ENCODE measurements around the gene TNRC6A. TPM values are rescaled to one million over a fixed set of nuclear protein-coding genes. Genes with fewer than 3 reads are reported as not detected.
"Not testable (repeated sequence)": the region's sequence is repeated elsewhere in the genome, so short reads cannot be mapped to it uniquely, and the experiment has no call there.

Gene TNRC6A
- total RNA-seq, 1 donor from 2014 or later, result 55.7 TPM

DNA sequence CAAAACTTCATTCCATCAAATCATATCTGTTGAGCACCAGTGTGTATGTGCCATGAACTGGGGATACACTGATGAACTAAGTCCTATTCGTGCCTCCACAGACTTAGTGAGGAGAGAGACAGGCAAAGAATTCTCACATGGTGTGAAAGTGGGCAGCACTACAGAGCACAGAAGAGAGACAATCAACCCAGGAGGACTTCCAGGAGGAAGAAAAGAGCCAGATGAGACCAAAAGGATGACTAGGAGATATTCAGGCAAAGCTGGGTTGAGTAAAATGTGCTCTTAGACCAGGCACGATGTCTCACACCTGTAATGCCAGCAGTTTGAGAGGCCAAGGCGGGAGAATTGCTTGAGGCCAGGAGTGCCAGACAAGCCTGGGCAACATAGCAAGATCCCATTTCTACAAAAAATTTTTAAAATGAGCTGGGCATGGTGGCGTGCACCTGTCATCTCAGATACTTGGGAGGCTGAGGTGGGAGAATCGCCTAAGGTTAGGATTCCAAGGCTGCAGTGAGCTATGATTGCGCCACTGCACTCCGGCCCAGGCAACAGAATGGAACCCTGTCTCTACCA, 30.2 kb upstream of the TNRC6A start:
- Histone ChIP-seq H3K36me3 (no peaks in the 10 kb centered on the region), H3K27me3 (no peaks in the 10 kb centered on the region), H3F3A (ENCODE audit: low read depth) (no peaks in the 10 kb centered on the region), H3K4me1 (no peaks in the 10 kb centered on the region), H3K27ac (no peak overlapping the region), H2AFZ (replicated peaks) (no peak overlapping the region), H3K4me3 (no peak overlapping the region), H3K79me2 (ENCODE audit: low read depth) (no peaks in the 10 kb centered on the region), H3K4me2 (no peak overlapping the region), H3K9ac (no peak overlapping the region), H4K20me1 (ENCODE audit: low read depth) (no peaks in the 10 kb centered on the region), H3K9me3 (ENCODE audit: low read depth) (no peaks in the 10 kb centered on the region)
- peaks cover 4% of the 10 kb centered on the region for H3K27me3 Mint-ChIP-seq (ENCODE audit: insufficient read depth, low read depth)
- no peaks in the 10 kb centered on the region for H3K36me3 Mint-ChIP-seq
- DNase-seq (ENCODE audit: low spot score), result no peak
- TF ChIP-seq EZH2phosphoT487 (IDR thresholded peaks at IDR 0.05), result no peak
- no peak for TF ChIP-seq CTCF (IDR thresholded peaks at IDR 0.05)
- no peak for TF ChIP-seq EZH2 (IDR thresholded peaks at IDR 0.05)
- H3K4me3 Mint-ChIP-seq, result no peak overlapping the region
- no peak overlapping the region for H3K27ac Mint-ChIP-seq
- H3K9me3 Mint-ChIP-seq, result no peaks in the 10 kb centered on the region
- peaks cover 4% of the 10 kb centered on the region for H3K4me1 Mint-ChIP-seq

DNA sequence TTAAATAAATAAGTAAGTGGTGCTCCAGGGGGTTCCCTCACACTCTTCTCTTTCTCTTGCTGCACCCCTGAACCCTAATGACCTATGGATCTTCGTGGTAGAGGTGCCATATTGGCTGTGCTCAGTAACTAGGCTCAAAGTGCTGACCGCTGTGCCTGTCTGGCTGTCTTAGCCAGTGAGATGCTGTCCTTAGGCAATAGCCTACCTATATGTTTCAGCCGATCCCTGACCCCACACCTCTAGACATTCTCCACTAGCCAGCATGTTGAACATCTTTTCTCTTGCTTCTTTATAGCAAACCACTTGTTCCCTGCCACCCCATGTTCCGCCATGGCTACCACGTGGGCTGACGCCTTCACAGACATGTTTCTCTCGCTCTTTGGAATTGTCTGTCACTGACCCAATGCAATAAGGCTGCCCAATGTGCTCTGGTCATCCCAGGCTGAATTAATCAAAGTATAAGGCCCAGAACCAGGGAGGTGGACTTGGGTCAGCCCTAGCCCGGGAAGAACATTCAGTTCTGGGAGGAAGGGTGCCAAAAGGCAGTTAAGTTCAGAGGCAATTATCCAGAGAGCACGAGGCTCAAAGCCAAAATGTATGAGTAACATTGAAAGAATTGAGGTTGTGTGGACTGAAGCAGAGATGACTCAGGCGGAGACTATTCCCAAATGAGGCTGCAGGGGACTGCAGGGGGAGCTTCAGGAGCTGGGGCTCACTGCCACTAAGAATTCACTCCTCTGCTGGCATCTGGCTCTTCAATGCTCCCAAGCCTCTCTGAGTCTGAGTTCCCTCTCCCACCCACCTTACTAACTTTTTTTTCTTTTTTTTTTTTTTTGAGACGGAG, 28.7 kb upstream of the TNRC6A start:
- no peak overlapping the region for H3K27ac ChIP-seq
- Mint-ChIP-seq H3K27me3 (ENCODE audit: insufficient read depth, low read depth) (peaks cover 2% of the 10 kb centered on the region), H3K4me1 (peaks cover 4% of the 10 kb centered on the region), H3K27ac (no peak overlapping the region), H3K36me3 (no peaks in the 10 kb centered on the region), H3K4me3 (no peak overlapping the region), H3K9me3 (no peaks in the 10 kb centered on the region)
- no peak overlapping the region for H2AFZ ChIP-seq (replicated peaks)
- no peak overlapping the region for H3K4me2 ChIP-seq
- H3K4me1 ChIP-seq, result no peaks in the 10 kb centered on the region
- H3K4me3 ChIP-seq, result no peak overlapping the region
- no peak overlapping the region for H3K9ac ChIP-seq
- no peaks in the 10 kb centered on the region for H3K27me3 ChIP-seq
- no peak for TF ChIP-seq CTCF (IDR thresholded peaks at IDR 0.05)
- TF ChIP-seq EZH2phosphoT487 (IDR thresholded peaks at IDR 0.05), result no peak
- no peak for TF ChIP-seq EZH2 (IDR thresholded peaks at IDR 0.05)
- H4K20me1 ChIP-seq (ENCODE audit: low read depth), result no peaks in the 10 kb centered on the region
- H3K9me3 ChIP-seq (ENCODE audit: low read depth), result no peaks in the 10 kb centered on the region
- DNase-seq (ENCODE audit: low spot score), result no peak
- H3K36me3 ChIP-seq, result no peaks in the 10 kb centered on the region
- H3K79me2 ChIP-seq (ENCODE audit: low read depth), result no peaks in the 10 kb centered on the region
- H3F3A ChIP-seq (ENCODE audit: low read depth), result no peaks in the 10 kb centered on the region

DNA sequence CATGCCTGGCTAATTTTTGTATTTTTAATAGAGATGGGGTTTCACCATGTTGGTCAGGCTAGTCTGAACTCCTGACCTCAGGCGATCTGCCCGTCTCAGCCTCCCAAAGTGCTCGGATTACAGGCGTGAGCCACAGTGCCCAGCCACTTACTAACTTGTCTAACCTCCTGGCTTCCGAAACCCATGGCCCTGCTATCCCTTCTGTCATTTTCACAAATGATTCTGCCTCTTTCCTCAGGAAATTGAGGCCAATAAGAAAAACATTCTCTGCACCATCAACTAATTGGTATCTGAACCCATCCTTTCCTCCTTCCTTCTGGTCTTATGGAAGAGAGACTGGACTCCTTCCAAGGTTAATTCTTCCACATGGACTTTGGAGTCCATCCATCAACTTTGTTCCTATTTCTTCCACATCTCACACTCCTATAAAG, 27.9 kb upstream of the TNRC6A start:
- peak overlapping the region; percentile 1 for H3K27ac Mint-ChIP-seq
- no peak for DNase-seq (ENCODE audit: low spot score)
- no peak for TF ChIP-seq EZH2phosphoT487 (IDR thresholded peaks at IDR 0.05)
- no peak for TF ChIP-seq EZH2 (IDR thresholded peaks at IDR 0.05)
- TF ChIP-seq CTCF (IDR thresholded peaks at IDR 0.05), result no peak
- H3K79me2 ChIP-seq (ENCODE audit: low read depth), result no peaks in the 10 kb centered on the region
- no peak overlapping the region for H3K4me3 ChIP-seq
- no peaks in the 10 kb centered on the region for H4K20me1 ChIP-seq (ENCODE audit: low read depth)
- H3K4me2 ChIP-seq, result no peak overlapping the region
- H3K4me1 Mint-ChIP-seq, result peaks cover 4% of the 10 kb centered on the region
- no peaks in the 10 kb centered on the region for H3K27me3 ChIP-seq
- H3K9me3 Mint-ChIP-seq, result no peaks in the 10 kb centered on the region
- H3K27ac ChIP-seq, result no peak overlapping the region
- H3F3A ChIP-seq (ENCODE audit: low read depth), result no peaks in the 10 kb centered on the region
- H3K4me1 ChIP-seq, result no peaks in the 10 kb centered on the region
- no peak overlapping the region for H3K9ac ChIP-seq
- no peak overlapping the region for H2AFZ ChIP-seq (replicated peaks)
- H3K27me3 Mint-ChIP-seq (ENCODE audit: insufficient read depth, low read depth), result peaks cover 2% of the 10 kb centered on the region
- no peaks in the 10 kb centered on the region for H3K9me3 ChIP-seq (ENCODE audit: low read depth)
- H3K4me3 Mint-ChIP-seq, result no peak overlapping the region
- no peaks in the 10 kb centered on the region for H3K36me3 Mint-ChIP-seq
- no peaks in the 10 kb centered on the region for H3K36me3 ChIP-seq

GRCh38 chr16:24707760-24708159, 21.7 kb upstream of the TNRC6A start:
- not testable (repeated sequence) for H3K9me3 Mint-ChIP-seq; H3K4me1 ChIP-seq; H3K27me3 ChIP-seq; H3K9me3 ChIP-seq (ENCODE audit: low read depth); H4K20me1 ChIP-seq (ENCODE audit: low read depth); H3K4me3 Mint-ChIP-seq; H3K36me3 Mint-ChIP-seq; H3F3A ChIP-seq (ENCODE audit: low read depth); H3K4me3 ChIP-seq; H3K27ac ChIP-seq; H3K27me3 Mint-ChIP-seq (ENCODE audit: insufficient read depth, low read depth); H3K79me2 ChIP-seq (ENCODE audit: low read depth); H2AFZ ChIP-seq (replicated peaks); H3K36me3 ChIP-seq; DNase-seq (ENCODE audit: low spot score); H3K4me1 Mint-ChIP-seq; H3K27ac Mint-ChIP-seq; H3K4me2 ChIP-seq; H3K9ac ChIP-seq
